Common myeloid progenitor, CD34-positive (primary cell): ENCODE measurements around the gene INPP5J.

Experiments used
- CTCF ChIA-PET: fragments of 350-600 bp; sonication (Branson Sonifier 250); formaldehyde crosslinking; loops from one replicate; lab custom pipeline; 2021; ENCODE audit warnings: antibody characterized with exemption; lab: Charles Lee
- POLR2A ChIA-PET: fragments of 350-600 bp; sonication (Branson Sonifier 250); formaldehyde crosslinking; loops from one replicate; lab custom pipeline; 2021; ENCODE audit warnings: antibody characterized with exemption; lab: Charles Lee
- DNase-seq, 3 donors: peaks; one replicate each; pipeline versions ENCODE4 v3.0.0 to v3.0.0-alpha.2; 2013
- H3K27ac ChIP-seq, 2 experiments: 1 replicate in 1 of 2; 2 replicates in 1 of 2; pipeline ENCODE4 v1.7.0; 2013; ENCODE audit warnings: inconsistent platforms in 2 of 2, low read length in 2 of 2, mild to moderate bottlenecking in 2 of 2, low read depth in 1 of 2, moderate library complexity in 1 of 2; ENCODE audit not compliant: severe bottlenecking in 2 of 2, insufficient read depth in 1 of 2, poor library complexity in 1 of 2
- H3K27me3 ChIP-seq, 5 experiments: replicated peaks in 2 of 5; 1 replicate in 3 of 5; 2 replicates in 2 of 5; pipeline versions ENCODE4 v1.6.1 to v1.7.0; 2013; ENCODE audit warnings: low read length in 4 of 5, mild to moderate bottlenecking in 2 of 5, moderate library complexity in 2 of 5, inconsistent platforms in 1 of 5; ENCODE audit not compliant: insufficient read depth in 5 of 5, control insufficient read depth in 4 of 5
- H3K36me3 ChIP-seq, 4 experiments: 1 replicate in 2 of 4; 2 replicates in 2 of 4; pipeline versions ENCODE4 v1.6.1 to v1.7.0; 2013; ENCODE audit warnings: low read length in 3 of 4, control low read depth in 1 of 4, mild to moderate bottlenecking in 1 of 4; ENCODE audit not compliant: control insufficient read depth in 4 of 4, insufficient read depth in 4 of 4
- H3K4me1 ChIP-seq, 4 experiments: 1 replicate in 3 of 4; 2 replicates in 1 of 4; pipeline versions ENCODE4 v1.6.1 to v1.7.1; 2013; ENCODE audit warnings: low read length in 3 of 4, mild to moderate bottlenecking in 3 of 4, control low read depth in 1 of 4, inconsistent platforms in 1 of 4, moderate library complexity in 1 of 4; ENCODE audit not compliant: control insufficient read depth in 4 of 4, insufficient read depth in 4 of 4; ENCODE audit errors: control extremely low read depth in 1 of 4
- H3K4me3 ChIP-seq, 7 experiments: 1 replicate in 4 of 7; 2 replicates in 3 of 7; pipeline versions ENCODE4 v1.5.1 to v1.7.0; 2013; ENCODE audit warnings: mild to moderate bottlenecking in 7 of 7, low read length in 6 of 7, moderate library complexity in 6 of 7, inconsistent platforms in 2 of 7, low read depth in 2 of 7, control low read depth in 1 of 7; ENCODE audit not compliant: insufficient read depth in 4 of 7, control insufficient read depth in 1 of 7; ENCODE audit errors: extremely low read depth in 1 of 7
- H3K9me3 ChIP-seq, 5 experiments: 1 replicate in 4 of 5; 2 replicates in 1 of 5; pipeline versions ENCODE4 v1.6.1 to v1.7.1; 2013; ENCODE audit warnings: low read length in 4 of 5, mild to moderate bottlenecking in 2 of 5, inconsistent platforms in 1 of 5, low read depth in 1 of 5, moderate library complexity in 1 of 5; ENCODE audit not compliant: control insufficient read depth in 4 of 5, insufficient read depth in 2 of 5; ENCODE audit errors: control extremely low read depth in 1 of 5
- WGBS: methylation state at CpG from one replicate; pipeline ENCODE4 v1.1.5; 2013; ENCODE audit not compliant: insufficient coverage; 5-methylcytosine and 5-hydroxymethylcytosine counted together

Gene INPP5J

DNA sequence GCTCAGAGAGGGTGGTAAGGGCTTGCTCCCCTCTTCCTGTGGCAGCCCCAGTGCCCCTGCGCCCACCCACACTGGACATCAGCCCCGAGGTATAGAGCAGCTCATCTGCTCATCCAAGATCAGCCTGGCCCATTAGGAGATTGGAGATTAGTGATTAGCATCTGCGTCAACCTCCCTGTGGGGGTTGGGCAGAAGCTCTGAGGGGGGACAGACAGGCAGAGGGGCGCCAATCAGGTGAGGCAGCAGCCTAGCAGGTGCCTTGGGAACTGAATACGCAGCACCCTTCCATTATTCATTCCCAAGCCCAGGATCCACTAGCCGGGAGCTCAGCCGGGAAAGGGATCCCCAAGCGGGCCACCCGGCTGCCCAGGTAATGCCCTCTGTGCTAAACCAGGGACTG lies 30.6 kb upstream of the INPP5J start:
- Histone ChIP-seq H3K27me3 (no peaks in the 10 kb centered on the region), H3K4me3 (no peak overlapping the region), H3K27ac (no peak overlapping the region), H3K9me3 (no peaks in the 10 kb centered on the region), H3K4me1 (no peaks in the 10 kb centered on the region), H3K36me3 (peaks cover 0 to 56% (median 28%) of the 10 kb centered on the region in 4 experiments)
- ChIA-PET CTCF (interaction anchor here (1.1 to 1.8 kb wide), 7 partner anchors 8 to 200 kb away, joined by 3 to 9 read pairs (median 4); partner anchors contain the start of genes PIK3IP1 and SMTN), POLR2A (no interaction called here)
- DNase-seq = no peak
- WGBS = 100% methylated on average over 5 of the region's 9 CpGs

- WGBS = 97% methylated on average over 23 of the region's 33 CpGs
- CTCF ChIA-PET = interaction anchor here (0.8 to 1.8 kb wide), 7 partner anchors 8 to 458 kb away, joined by 3 to 9 read pairs (median 4); no protein-coding TSS in a partner anchor
Measured at GRCh38 chr22:31093086-31093850, 29.5 kb upstream of the INPP5J start.

DNA sequence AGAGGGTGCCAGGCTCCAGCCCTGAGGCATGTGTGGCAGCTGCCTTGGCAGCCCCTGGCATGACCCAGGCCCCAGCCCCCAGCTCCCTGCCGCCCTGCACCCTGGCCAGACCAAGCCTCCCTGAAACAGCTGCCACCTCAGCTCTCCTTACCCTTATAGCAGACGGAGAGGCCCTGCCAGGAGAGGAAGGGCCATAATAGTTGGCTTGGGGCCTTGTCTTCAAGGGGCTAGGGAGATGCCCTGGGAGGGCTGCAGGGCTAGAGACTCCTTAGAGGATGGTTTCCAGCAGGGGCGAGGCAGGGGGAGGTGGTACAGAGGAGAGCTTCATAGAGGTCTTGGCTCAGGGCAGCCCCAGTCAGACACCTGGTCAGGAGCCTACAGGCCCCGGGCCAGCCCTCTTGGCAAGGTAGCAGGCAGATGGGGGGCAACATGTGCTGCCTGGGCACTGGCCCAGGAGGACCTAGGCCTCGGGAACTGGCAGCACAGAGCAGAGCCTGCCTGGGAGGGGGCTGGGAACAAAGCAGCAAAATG lies 28.7 kb upstream of the INPP5J start:
- no peaks in the 10 kb centered on the region for H3K27me3 ChIP-seq
- no peak for DNase-seq
- no peak overlapping the region for H3K27ac ChIP-seq
- H3K4me1 ChIP-seq = no peaks in the 10 kb centered on the region
- ChIA-PET POLR2A (no interaction called here), CTCF (interaction anchor here (1.0 kb wide), 2 partner anchors 12 to 459 kb away, joined by 3 read pairs; no protein-coding TSS in a partner anchor)
- H3K9me3 ChIP-seq = no peaks in the 10 kb centered on the region
- peaks cover 0 to 54% (median 23%) of the 10 kb centered on the region in 4 experiments for H3K36me3 ChIP-seq
- H3K4me3 ChIP-seq = no peak overlapping the region
- 95% methylated on average over 4 of the region's 5 CpGs for WGBS

More at GRCh38 chr22:31093086-31093850, 29.5 kb upstream of the INPP5J start:
- H3K36me3 ChIP-seq = peaks cover 0 to 56% (median 26%) of the 10 kb centered on the region in 4 experiments
- no peak overlapping the region for H3K4me3 ChIP-seq
- no peak for DNase-seq
- H3K9me3 ChIP-seq = no peaks in the 10 kb centered on the region
- no peaks in the 10 kb centered on the region for H3K4me1 ChIP-seq
- H3K27me3 ChIP-seq = no peaks in the 10 kb centered on the region
- H3K27ac ChIP-seq = no peak overlapping the region
- POLR2A ChIA-PET = no interaction called here

GRCh38 chr22:31094741-31095140 lies 28.0 kb upstream of the INPP5J start:
- Histone ChIP-seq H3K27me3 (no peaks in the 10 kb centered on the region), H3K4me1 (no peaks in the 10 kb centered on the region), H3K36me3 (peaks cover 0 to 57% (median 24%) of the 10 kb centered on the region in 4 experiments), H3K4me3 (no peak overlapping the region), H3K9me3 (no peaks in the 10 kb centered on the region), H3K27ac (no peak overlapping the region)
- 95% methylated on average over 7 of the region's 7 CpGs for WGBS
- DNase-seq = no peak
- CTCF ChIA-PET = interaction anchor here (1.0 to 1.6 kb wide), 4 partner anchors 12 to 64 kb away, joined by 3 read pairs; no protein-coding TSS in a partner anchor
- POLR2A ChIA-PET = no interaction called here

- DNase-seq = no peak
- ChIA-PET POLR2A (no interaction called here), CTCF (interaction anchor here (0.6 to 1.8 kb wide), 10 partner anchors 8 to 149 kb away, joined by 3 to 9 read pairs (median 4); no protein-coding TSS in a partner anchor)
- Histone ChIP-seq H3K36me3 (peaks cover 0 to 56% (median 21%) of the 10 kb centered on the region in 4 experiments), H3K9me3 (no peaks in the 10 kb centered on the region), H3K4me1 (no peaks in the 10 kb centered on the region), H3K27me3 (no peaks in the 10 kb centered on the region), H3K27ac (no peak overlapping the region), H3K4me3 (no peak overlapping the region)
- whole genome bisulfite sequencing = 100% methylated on average over 3 of the region's 3 CpGs
Measured at GRCh38 chr22:31095637-31096249, 27.0 kb upstream of the INPP5J start.

DNA sequence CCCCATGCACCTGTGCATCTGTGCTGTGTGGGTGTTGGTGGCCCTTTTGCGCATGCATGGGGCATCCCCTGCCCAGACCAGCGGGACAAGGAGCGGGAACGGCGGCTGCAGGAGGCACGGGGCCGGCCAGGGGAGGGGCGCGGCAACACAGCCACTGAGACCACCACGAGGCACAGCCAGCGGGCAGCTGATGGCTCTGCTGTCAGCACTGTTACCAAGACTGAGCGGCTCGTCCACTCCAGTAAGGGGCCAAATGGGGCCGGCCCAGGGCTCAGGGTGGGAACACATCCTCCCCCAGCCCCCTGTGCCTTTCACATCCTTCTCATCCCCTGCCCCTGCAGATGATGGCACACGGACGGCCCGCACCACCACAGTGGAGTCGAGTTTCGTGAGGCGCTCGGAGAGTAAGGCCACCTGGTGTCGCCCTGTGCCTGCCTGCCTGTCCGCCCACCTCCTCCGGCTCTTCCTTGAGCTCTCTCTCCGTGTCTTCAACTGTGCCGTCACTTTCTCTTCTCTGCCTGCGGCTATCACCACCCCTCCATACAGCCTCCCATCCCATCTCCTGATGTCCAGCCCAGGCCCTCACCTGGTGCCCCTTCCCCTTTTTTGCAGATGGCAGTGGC lies 26.0 kb upstream of the INPP5J start:
- Histone ChIP-seq H3K36me3 (peaks cover 0 to 47% (median 16%) of the 10 kb centered on the region in 4 experiments), H3K4me3 (no peak overlapping the region), H3K4me1 (no peaks in the 10 kb centered on the region), H3K27me3 (no peaks in the 10 kb centered on the region), H3K9me3 (no peaks in the 10 kb centered on the region), H3K27ac (no peak overlapping the region)
- no peak for DNase-seq
- ChIA-PET POLR2A (no interaction called here), CTCF (interaction anchor here (0.6 to 1.8 kb wide), 5 partner anchors 9 to 134 kb away, joined by 3 to 9 read pairs (median 7); no protein-coding TSS in a partner anchor)
- over 99% methylated on average over 25 of the region's 27 CpGs for WGBS
